NCI-H187 treated with DMSO at 0.1 percent for 48 hours (cell line): ENCODE results near the gene APC2.
"Not testable (repeated sequence)": the region's sequence is repeated elsewhere in the genome, so short reads cannot be mapped to it uniquely, and the experiment has no call there.

Source experiments
- DNase-seq: peaks from one replicate; lab custom pipeline; 2025; lab: John Stamatoyannopoulos, UW

Gene APC2

GRCh38 chr19:1412995-1413800, 36.7 kb upstream of the APC2 start:
- no peak for DNase-seq

GRCh38 chr19:1416014-1416841, 33.7 kb upstream of the APC2 start:
- no peak for DNase-seq

GRCh38 chr19:1417145-1417544, 32.8 kb upstream of the APC2 start:
- DNase-seq: no peak

DNA sequence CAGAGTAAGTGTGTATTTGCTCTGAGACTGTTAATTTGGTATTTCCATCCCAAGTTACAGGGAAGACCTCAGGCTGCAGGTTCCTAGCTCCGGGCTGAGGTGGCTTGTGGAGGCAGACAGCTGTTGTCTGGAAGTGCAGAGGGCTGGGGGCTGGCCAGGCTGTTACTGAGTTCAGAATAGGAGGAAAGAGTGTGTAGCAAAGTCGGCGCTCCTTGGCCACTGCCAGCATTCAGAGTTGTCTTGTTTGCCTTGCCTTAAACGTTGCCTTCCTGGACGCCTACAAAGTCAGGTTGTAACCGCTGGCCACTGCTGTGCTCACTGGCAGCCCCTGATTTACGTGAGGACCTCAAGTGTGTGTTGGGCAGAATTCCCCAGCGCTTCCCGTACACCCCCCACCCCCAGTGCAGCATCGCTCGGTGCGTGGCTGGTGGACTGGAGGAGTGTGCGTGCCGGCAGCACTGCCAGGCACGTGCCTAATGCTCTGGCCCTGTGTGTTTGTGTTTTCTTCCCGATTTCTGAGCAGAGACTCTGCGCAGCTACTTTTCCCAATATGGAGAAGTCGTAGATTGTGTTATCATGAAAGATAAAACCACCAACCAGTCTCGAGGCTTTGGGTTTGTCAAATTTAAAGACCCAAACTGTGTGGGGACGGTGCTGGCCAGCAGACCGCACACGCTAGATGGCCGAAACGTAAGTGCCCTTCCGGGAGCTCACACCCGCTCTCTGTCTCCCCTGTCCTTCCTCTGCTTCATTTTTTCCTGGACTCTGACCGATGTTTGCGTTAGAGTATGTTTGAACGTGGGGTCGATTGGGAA, 32.0 kb upstream of the APC2 start:
- no peak for DNase-seq

DNA sequence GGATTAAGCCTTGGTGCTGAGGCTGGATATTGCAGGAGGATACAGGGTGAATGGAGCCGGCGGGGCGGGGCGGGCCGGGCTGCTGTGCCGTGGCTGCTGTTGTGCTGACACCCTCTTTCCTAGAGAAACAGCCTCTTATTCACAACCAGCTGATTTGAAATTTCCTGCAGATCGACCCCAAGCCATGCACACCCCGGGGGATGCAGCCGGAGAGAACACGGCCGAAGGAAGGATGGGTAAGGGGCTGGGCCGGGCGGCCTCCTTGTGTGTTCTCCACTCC, 31.5 kb upstream of the APC2 start:
- no peak for DNase-seq

DNA sequence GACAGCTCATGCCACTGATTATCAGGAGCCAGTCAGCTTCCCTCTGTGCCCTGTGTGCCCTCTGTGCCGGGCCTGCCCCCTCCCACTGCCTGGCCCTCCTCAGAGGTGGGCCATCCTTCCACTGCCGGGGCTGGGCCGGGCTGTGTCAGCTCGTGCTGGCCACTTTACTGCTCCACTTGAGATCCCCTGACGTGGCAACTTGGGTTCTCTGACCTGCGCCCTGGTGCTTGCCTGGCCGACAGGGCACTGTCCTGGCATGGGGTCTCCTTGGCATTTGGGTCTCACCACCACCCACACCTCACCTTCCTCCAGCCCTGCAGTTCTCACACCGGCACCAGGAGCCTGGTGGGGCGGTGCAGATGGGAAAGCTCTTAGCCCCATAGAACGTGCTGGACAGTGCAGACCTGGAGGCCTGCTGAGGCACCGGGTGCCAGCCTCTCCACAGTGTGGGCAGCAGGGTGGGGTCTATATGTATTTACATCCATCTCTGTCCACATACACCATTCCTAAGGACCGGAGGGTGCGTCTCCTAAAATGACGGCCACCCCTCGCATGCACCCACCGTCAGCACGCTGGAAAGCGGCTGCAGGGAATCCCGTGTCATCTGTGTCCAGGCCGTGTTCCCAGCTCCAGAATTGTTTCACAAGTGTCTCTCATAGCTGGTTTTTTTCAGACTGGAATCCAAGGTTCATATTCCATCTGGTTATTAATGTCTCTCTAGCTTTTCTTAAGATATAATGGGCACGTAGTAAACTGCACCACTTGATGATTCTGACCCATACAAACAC, 30.8 kb upstream of the APC2 start:
- DNase-seq: no peak

GRCh38 chr19:1420085-1420484, 29.8 kb upstream of the APC2 start:
- DNase-seq: not testable (repeated sequence)

DNA sequence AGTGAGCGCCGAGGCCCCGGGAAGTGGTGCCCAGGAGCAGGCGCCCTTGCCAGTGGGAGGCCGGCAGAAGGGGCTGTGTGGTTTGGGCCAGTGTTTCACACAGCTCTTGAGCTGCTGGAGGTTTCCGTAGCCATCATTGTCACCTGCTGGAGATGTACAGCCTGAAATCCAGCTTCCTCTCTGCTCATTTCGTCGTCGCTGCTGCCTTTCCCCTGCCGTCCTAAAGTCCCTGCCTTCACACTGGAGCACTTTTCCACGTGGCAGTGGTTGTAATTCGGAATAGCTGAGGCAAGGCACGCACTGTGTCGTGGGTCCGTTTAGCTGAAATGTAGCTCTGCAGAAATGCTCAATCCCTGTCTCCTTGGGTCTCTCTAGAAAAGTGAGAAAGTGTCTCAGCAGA, 29.3 kb upstream of the APC2 start:
- DNase-seq: no peak

DNA sequence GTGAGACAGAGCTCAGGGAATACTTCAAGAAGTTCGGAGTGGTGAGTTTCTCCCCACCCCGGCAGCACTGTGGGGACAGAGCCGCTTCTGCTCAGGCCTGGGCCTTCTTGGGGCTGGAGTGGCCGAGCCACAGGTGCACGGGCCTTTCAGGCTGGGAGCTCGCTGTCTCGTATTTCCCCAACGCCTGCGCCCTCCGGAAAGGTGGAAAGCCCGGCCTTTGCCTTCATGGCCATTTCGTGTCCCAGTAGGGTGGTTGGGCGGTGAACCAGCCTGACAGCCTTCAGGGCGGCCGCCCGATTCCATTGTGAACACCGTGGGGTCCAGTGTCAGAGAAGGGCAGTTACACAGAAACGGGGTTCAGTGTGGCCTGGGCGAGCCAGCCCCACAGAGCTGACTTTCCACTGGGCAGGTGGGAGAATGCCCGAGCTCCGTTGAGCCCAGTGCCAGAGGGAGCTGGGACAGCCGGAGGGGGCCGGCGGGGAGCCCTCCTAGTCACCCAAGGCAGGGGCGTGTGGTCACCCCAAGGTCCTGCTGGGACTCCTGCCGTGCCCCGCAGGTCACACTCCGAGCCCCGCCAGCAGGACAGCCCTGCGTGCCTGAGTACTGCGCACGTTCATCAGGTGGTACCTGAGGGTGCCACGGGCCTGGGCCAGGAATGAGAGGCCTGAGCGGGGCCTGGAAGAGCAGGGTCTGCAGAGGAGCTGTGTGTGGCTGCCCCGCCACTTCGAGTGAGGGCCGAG, 28.5 kb upstream of the APC2 start:
- no peak for DNase-seq

DNA sequence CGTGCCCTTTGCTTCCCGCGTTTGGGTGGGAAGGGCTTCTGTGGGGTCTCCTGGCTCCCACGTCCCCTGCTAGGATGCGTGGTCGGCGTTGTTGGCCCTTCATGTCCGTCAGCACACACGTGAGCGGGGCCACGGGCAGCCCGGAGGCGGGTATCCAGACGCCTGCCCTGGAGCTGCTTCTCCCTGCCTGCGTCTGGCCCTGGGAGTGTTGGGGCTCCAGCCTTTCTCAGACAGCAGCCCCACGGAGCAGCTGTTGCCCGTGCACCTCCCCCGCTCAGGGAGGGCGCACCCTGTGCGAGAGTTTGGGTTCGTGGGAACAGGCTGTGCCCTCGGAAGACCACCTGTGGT, 28.0 kb upstream of the APC2 start:
- no peak for DNase-seq

- DNase-seq: no peak
Observed at GRCh38 chr19:1422360-1422759, 27.6 kb upstream of the APC2 start.

DNA sequence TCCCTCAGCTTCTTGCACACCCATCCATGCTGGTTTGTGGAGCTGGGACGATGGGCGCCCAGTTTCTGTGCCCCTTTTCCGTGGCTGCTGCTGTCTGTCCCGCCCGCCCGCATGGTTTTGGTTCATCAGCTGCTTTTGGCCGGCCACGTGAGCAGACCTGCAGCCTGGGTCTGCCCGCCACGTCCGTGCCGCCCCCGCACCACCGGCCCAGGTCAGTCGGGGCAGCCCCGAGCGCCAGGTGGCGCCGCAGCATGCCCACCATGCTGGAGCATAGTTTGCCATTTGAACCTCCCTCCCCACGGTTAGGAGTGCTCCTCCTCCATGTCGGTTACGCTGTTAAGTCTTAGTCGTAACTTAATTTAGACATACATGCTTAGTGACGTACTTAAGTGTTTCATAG, 27.0 kb upstream of the APC2 start:
- no peak for DNase-seq

- DNase-seq: no peak
Observed at GRCh38 chr19:1423436-1424191, 26.3 kb upstream of the APC2 start.

GRCh38 chr19:1424192-1424955, 25.5 kb upstream of the APC2 start:
- no peak for DNase-seq

GRCh38 chr19:1425102-1425837, 24.7 kb upstream of the APC2 start:
- no peak for DNase-seq

DNA sequence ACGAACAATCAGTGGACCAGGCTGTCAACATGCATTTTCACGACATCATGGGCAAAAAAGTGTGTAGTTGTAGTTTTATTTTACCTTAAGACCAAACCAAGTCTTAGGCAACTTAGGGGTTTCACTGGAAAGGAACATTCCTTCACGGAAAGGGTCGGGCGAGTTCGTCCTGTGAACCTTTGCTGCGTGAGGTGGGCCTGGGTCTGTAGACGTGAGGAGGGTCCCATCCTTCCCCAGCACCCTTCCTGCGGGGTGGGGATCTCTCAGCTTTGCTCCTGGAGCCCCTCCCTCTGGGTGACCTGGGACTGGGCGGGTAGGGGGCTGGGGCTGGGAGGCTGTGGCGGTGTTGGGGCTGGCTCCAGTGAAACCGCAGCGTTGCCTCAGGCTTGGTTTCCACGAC, 24.0 kb upstream of the APC2 start:
- no peak for DNase-seq

DNA sequence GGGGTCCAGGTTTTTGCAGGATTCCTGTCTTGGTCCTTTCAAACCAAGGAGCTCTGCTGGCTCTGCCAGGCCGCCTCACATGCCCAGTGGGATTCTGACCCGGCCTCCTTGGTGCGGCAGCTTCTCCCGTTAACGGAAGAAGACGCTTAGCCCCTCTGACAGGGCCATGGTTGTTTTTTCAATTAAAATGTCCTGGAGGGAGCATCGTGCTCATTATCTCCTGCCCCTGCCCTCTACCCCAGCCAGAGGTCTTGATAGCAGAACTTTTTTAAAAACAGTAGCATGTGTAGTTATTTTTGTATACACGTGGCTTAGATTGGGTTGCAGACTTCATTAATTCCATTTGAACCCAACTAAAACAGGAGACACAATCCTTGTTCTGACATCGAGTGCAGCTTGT, 23.2 kb upstream of the APC2 start:
- DNase-seq: no peak

DNA sequence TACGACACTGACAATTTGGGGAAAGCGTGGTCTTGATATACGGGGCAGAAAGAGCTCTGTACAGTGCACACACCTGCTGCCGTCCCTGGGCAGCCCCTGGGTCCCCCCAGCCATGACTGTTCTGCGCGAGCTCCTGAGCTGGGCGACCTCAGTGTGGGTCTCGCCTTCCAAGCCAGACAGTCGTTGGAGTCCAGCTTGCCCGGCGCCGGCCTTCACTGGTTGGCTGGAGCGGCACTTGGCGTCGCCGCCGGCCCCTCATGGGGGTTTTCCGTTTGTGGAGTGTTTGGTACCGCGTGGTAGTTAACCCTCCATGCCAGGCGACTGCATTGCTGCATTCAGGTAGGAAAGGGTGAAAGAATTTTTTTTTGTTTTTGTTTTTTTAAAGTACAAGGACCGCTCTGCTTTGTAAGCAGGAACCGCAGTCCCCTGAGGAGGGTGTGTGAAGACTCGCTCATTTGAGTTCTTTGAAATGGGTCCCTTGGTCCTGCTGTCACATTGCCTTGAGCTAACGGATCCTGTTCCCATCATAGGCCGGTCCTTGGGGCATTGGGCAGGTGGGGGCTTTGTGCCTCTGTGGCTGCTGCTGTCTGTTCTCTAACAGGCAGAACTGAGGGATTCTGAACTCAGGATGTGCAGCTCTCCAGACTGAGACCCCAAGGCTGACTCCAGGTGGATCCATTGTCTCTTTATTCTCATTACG, 22.6 kb upstream of the APC2 start:
- DNase-seq: no peak
